PFSK-1 (cell line): ENCODE data around the gene CDHR3.

Source experiments
- FOXP2 ChIP-seq: optimal IDR thresholded peaks from 2 replicates; pipeline ENCODE3; 2011; ENCODE audit warnings: borderline replicate concordance, control low read depth, inconsistent platforms; ENCODE audit not compliant: insufficient read depth; ENCODE audit errors: extremely low read length, extremely low read depth
- POLR2AphosphoS5 ChIP-seq: IDR thresholded peaks from 2 replicates; pipeline ENCODE4 v1.6.1; 2012; ENCODE audit warnings: low read depth, mild to moderate bottlenecking, control low read depth, low read length, moderate library complexity
- SIN3A ChIP-seq: IDR thresholded peaks from 2 replicates; pipeline ENCODE4 v1.6.1; 2012; ENCODE audit warnings: mild to moderate bottlenecking, low read length, moderate library complexity, borderline replicate concordance; ENCODE audit not compliant: insufficient read depth
- TAF1 ChIP-seq: IDR thresholded peaks from 2 replicates; pipeline ENCODE4 v1.6.1; 2012; ENCODE audit warnings: low read length, control low read depth, borderline replicate concordance; ENCODE audit not compliant: insufficient read depth

- TF ChIP-seq POLR2AphosphoS5 (no peak), SIN3A (no peak), TAF1 (no peak), FOXP2 (no peak)
Observed at GRCh38 chr7:106031300-106032035, 68.4 kb downstream of the CDHR3 start.
